ENCODE results near the gene HMGCR.
A peak's percentile ranks its signal among the peaks of the same experiment; 100 is the strongest.
"Not testable (repeated sequence)": the region's sequence is repeated elsewhere in the genome, so short reads cannot be mapped to it uniquely, and the experiment has no call there.

The HMGCR gene

DNA sequence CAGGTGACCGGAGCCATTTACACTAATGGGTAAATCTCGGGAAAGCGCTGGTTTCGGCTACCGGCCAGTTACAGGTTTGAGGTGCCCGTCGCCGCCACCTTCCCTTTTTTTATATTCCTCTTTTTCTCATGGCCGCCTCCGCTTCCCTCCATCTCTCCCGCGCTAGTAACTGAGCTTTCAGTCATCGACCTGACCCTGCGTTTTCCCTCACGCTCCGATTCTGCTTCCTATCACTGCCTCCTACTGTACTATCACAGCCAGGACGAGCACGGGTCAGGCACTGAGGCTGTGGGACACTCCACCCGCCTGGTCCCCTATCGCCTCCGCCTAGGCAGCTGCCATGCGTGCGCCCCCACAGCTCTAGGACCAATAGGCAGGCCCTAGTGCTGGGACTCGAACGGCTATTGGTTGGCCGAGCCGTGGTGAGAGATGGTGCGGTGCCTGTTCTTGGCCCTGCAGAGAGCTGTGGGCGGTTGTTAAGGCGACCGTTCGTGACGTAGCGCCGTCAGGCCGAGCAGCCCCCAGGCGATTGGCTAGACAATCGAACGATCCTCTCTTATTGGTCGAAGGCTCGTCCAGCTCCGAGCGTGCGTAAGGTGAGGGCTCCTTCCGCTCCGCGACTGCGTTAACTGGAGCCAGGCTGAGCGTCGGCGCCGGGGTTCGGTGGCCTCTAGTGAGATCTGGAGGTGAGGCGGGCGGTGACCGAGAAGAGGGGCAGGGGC, at the start of gene HMGCR:
TSS of gene HMGCR (plus strand) at position 606 of the 722 bp plus-strand sequence. CDS start 5,386 bp downstream, outside the sequence.
- H3K36me3 Mint-ChIP-seq (ENCODE audit: low read depth), result peaks cover 17% of the 10 kb centered on the region
- H3K27me3 Mint-ChIP-seq, result no peaks in the 10 kb centered on the region
- H3K27ac Mint-ChIP-seq, result no peak within 1 kb of the TSS
- no peaks in the 10 kb centered on the region for H3K9me3 Mint-ChIP-seq
- peaks cover 39% of the 10 kb centered on the region for H3K4me1 Mint-ChIP-seq (ENCODE audit: low read depth)
- H3K4me3 Mint-ChIP-seq, result no peak within 1 kb of the TSS

DNA sequence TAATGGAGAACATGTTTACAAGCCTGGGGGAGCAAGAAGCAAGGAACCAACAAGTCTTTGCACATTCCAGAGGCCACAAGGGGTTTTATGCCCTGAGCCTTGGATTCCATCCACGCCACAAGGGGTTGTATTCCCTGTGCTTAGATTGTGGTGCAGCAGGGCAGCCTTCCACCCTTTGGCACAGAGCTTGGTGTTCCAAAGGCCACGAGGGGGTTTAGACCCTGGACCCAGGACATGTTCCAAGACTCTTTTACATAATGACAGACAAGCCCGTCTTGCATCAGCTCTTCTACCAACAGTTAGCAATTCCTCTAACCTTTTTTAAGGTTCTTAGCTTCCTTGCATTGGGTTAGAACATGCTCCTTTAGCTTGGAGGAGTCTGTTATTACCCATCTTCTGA, 45.2 kb upstream of the HMGCR start:
- peaks cover 19% of the 10 kb centered on the region for H3K27me3 Mint-ChIP-seq
- H3K36me3 Mint-ChIP-seq (ENCODE audit: low read depth); H3K4me1 Mint-ChIP-seq (ENCODE audit: low read depth); H3K27ac Mint-ChIP-seq; H3K4me3 Mint-ChIP-seq; H3K9me3 Mint-ChIP-seq: not testable (repeated sequence)

DNA sequence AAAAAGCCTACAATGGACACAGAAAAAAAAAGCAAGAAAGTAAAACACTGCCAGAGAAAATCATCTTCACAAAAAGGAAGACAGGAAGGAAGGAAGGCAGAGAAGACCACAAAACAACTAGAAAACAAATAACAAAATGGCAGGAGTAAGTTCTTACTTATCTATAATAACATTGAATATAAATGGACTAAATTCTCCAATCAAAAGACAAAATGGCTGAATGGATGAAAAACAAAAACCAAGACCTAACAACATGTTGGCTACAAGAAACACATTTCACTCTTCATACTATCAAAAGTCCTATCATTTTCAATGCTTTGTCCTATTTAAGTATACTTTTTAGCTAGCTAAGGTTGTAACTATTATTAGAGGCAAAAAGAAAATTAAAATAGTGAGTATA, 36.9 kb upstream of the HMGCR start:
- Mint-ChIP-seq H3K36me3 (ENCODE audit: low read depth) (no peaks in the 10 kb centered on the region), H3K9me3 (no peaks in the 10 kb centered on the region), H3K4me3 (no peak overlapping the region), H3K27me3 (no peaks in the 10 kb centered on the region), H3K4me1 (ENCODE audit: low read depth) (no peaks in the 10 kb centered on the region), H3K27ac (no peak overlapping the region)

DNA sequence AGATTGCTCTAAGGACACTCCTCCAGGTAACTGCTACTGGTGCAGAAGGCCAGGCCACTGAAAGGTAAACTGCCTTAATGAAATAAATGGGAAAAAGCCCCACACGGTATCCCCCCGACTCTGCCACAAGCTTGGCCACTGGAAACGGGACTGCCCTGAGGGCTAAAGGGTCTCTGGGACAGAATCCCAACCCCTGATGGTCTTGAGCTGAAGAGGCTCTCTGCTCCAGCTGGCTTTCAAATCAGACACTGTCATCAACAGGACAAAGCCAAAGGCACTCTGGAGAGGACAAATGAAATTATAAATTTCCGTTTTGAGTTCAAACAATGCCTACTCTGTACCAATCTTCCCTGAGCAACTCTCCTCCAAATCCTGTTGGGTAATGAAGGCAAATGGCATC, 33.6 kb upstream of the HMGCR start:
- no peaks in the 10 kb centered on the region for H3K27me3 Mint-ChIP-seq
- no peaks in the 10 kb centered on the region for H3K9me3 Mint-ChIP-seq
- no peak overlapping the region for H3K4me3 Mint-ChIP-seq
- H3K27ac Mint-ChIP-seq, result no peak overlapping the region
- H3K36me3 Mint-ChIP-seq (ENCODE audit: low read depth), result no peaks in the 10 kb centered on the region
- no peaks in the 10 kb centered on the region for H3K4me1 Mint-ChIP-seq (ENCODE audit: low read depth)

DNA sequence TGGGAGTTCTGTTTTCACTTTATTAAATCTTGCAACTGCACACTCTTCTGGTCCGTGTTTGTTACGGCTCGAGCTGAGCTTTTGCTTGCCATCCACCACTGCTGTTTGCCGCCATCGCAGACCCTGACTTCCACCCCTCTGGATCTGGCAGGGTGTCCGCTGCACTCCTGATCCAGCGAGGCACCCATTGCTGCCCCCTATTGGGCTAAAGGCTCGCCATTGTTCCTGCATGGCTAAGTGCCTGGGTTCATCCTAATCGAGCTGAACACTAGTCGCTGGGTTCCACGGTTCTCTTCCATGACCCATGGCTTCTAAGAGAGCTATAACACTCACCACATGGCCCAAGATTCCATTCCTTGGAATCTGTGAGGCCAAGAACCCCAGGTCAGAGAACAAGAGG, 32.5 kb upstream of the HMGCR start:
- not testable (repeated sequence) for H3K9me3 Mint-ChIP-seq; H3K4me3 Mint-ChIP-seq; H3K4me1 Mint-ChIP-seq (ENCODE audit: low read depth); H3K27ac Mint-ChIP-seq; H3K36me3 Mint-ChIP-seq (ENCODE audit: low read depth); H3K27me3 Mint-ChIP-seq

DNA sequence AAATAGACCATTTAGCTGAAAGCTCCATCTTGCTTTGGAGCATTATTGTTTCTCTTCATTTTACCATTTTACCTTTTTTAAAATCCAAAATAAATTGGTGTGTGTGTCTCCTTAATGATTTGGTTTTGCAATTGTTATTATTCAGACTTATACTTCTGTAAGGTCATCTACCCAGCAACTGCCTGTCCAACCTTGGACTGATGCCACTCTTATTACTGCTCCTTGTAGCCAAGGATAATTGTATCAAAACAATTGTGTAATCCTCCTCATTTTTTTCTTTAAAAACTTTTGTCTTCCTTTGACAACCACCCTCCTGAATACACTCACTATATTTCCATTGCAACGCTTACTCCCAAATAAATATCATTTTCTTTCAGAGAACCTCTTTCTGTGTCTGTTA, 30.3 kb upstream of the HMGCR start:
- H3K9me3 Mint-ChIP-seq, result no peaks in the 10 kb centered on the region
- no peaks in the 10 kb centered on the region for H3K36me3 Mint-ChIP-seq (ENCODE audit: low read depth)
- no peak overlapping the region for H3K4me3 Mint-ChIP-seq
- H3K4me1 Mint-ChIP-seq (ENCODE audit: low read depth), result no peaks in the 10 kb centered on the region
- no peaks in the 10 kb centered on the region for H3K27me3 Mint-ChIP-seq
- H3K27ac Mint-ChIP-seq, result no peak overlapping the region

DNA sequence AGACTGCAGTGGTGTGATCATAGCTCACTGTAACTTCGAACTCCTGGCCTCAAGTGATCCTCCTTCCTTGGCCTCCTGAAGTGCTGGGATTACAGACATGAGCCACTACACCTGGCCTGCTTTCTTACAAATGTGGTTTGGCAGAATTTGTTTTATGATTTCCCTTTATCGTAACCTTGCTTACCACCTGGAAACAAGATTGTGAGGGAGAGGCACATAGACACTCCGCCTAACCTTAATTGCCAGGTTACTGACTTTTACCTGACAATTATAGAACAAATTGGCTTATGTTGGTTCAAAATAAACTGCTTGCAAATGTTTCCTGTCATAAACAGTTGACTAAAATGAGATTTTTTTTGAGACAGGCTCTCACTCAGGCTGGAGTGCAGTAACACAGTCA, 26.8 kb upstream of the HMGCR start:
- no peaks in the 10 kb centered on the region for H3K4me1 Mint-ChIP-seq (ENCODE audit: low read depth)
- H3K36me3 Mint-ChIP-seq (ENCODE audit: low read depth), result no peaks in the 10 kb centered on the region
- no peaks in the 10 kb centered on the region for H3K27me3 Mint-ChIP-seq
- H3K27ac Mint-ChIP-seq, result no peak overlapping the region
- H3K9me3 Mint-ChIP-seq, result no peaks in the 10 kb centered on the region
- H3K4me3 Mint-ChIP-seq, result no peak overlapping the region

DNA sequence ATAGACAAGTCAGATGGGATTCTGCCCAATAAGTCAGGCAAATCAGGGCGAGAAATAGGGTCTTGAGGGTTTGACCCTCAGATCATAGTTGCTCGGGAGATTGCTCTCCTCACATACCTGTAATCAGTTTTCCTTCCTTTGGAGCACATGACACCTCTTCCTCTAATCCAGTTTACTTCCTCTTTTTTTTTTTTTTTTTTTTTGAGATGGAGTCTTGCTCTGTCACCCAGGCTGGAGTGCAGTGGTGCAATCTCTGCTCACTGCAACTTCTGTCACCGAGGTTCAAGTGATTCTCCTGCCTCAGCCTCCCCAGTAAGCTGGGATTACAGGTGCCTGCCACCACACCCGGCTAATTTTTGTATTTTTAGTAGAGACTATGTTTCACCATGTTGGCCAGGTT, 17.9 kb upstream of the HMGCR start:
- H3K4me1 Mint-ChIP-seq (ENCODE audit: low read depth), result peaks cover 13% of the 10 kb centered on the region
- not testable (repeated sequence) for H3K9me3 Mint-ChIP-seq; H3K27me3 Mint-ChIP-seq; H3K36me3 Mint-ChIP-seq (ENCODE audit: low read depth); H3K27ac Mint-ChIP-seq; H3K4me3 Mint-ChIP-seq

DNA sequence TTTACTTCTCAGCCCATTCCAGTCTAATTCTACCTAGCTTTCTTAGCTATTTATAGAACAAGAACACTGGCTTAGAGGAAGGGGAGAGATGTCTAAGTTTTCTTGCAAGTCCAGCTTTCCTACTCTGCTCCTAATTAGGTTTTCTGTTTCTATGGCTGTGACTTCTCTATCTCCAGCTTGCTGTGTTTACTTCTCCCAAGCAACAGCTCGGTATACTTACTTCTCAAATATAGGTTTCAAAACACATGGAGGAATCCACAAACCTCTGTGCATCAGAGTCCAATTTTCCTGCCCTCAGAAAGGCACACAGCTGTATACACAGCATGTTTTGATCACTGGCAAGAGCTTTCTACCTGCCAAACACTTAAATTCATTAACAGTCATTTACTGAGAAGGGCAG, 17.4 kb upstream of the HMGCR start:
- Mint-ChIP-seq H3K36me3 (ENCODE audit: low read depth) (no peaks in the 10 kb centered on the region), H3K9me3 (no peaks in the 10 kb centered on the region), H3K27me3 (no peaks in the 10 kb centered on the region), H3K27ac (no peak overlapping the region), H3K4me1 (ENCODE audit: low read depth) (peaks cover 18% of the 10 kb centered on the region), H3K4me3 (no peak overlapping the region)

DNA sequence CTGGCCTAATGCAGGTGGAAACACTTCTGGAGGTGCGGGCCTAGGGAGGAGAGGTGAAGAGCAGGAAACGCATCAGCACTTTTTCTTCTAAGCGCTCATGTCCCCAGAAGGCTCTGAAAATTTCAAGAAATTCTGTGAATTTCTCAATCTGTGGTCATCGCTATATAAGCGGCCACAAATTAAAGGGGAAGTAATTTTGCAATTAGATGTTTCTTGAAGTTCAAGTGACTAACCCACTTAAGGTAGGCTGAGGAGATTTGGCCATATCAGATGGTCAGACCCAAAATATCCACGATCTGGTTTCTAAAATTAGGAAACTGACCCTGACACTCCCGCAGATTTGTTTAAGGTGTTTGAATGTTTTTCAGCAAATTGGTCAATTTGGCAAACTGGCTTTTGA, 16.6 kb upstream of the HMGCR start:
- H3K4me1 Mint-ChIP-seq (ENCODE audit: low read depth), result peaks cover 26% of the 10 kb centered on the region
- H3K27ac Mint-ChIP-seq, result no peak overlapping the region
- H3K27me3 Mint-ChIP-seq, result no peaks in the 10 kb centered on the region
- no peaks in the 10 kb centered on the region for H3K9me3 Mint-ChIP-seq
- no peak overlapping the region for H3K4me3 Mint-ChIP-seq
- no peaks in the 10 kb centered on the region for H3K36me3 Mint-ChIP-seq (ENCODE audit: low read depth)

DNA sequence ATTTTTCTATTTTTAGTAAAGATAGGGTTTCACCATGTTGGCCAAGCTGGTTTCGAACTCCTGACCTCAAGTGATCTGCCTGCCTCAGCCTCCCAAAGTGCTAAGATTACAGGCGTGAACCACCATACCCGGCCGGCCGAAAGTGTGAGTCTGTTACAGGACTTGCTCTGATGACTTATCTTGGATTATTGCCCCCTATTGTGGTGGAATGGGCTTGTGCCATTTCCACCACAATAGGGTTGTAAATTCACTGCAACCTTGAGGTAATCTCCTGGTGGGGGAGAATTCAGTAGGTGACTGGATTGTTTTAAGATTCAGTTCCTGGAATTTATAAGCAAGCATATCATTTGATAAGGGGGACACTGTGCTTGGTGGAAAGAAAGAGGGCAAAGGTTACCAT, 15.0 kb upstream of the HMGCR start:
- Mint-ChIP-seq H3K4me3 (no peak overlapping the region), H3K9me3 (no peaks in the 10 kb centered on the region), H3K27me3 (no peaks in the 10 kb centered on the region), H3K27ac (no peak overlapping the region), H3K36me3 (ENCODE audit: low read depth) (no peaks in the 10 kb centered on the region), H3K4me1 (ENCODE audit: low read depth) (peaks cover 31% of the 10 kb centered on the region)

DNA sequence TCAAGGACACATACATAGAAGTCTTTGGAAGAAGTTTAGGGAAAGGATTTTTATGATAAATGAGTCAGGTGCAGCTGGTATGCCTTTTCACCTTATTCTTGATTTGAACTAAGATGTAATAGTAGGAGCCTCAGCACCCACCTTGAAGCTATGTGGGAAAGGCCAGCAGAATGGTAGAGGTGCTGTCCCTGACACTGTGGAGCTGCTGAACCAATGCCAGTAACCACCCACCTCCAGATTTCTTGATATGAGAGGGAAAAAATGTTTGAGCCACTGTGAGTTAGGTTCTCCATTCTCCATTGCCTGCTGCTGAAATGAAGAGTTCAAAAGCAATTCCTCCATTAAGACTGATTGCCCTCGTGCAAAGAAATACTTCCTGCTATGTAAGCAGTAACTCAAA, 12.2 kb upstream of the HMGCR start:
- Mint-ChIP-seq H3K27ac (peak overlapping the region; percentile 81), H3K27me3 (no peaks in the 10 kb centered on the region), H3K4me3 (peak overlapping the region; percentile 15), H3K9me3 (no peaks in the 10 kb centered on the region), H3K36me3 (ENCODE audit: low read depth) (no peaks in the 10 kb centered on the region), H3K4me1 (ENCODE audit: low read depth) (peaks cover 31% of the 10 kb centered on the region)

DNA sequence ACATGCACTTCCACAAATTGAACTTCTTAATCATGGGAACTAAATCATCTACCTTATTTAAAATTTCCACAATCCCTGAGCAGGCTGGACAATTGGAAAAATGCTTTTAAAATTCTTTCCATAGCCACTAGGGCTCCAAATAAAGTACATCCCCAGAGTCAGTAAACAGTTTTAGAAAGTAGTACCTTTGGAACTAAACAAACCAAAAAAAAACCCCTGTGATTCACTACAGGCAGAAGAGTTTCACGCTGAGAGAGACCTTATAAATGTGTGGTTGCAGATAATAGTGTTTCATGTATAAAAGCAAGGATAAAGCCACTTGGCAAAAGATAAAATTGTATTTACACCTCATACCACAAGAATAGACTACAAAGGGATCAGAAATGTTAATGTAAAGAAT, 11.8 kb upstream of the HMGCR start:
- Mint-ChIP-seq H3K9me3 (no peaks in the 10 kb centered on the region), H3K27ac (peak overlapping the region; percentile 81), H3K4me1 (ENCODE audit: low read depth) (peaks cover 31% of the 10 kb centered on the region), H3K36me3 (ENCODE audit: low read depth) (no peaks in the 10 kb centered on the region), H3K27me3 (no peaks in the 10 kb centered on the region), H3K4me3 (peak overlapping the region; percentile 32)

DNA sequence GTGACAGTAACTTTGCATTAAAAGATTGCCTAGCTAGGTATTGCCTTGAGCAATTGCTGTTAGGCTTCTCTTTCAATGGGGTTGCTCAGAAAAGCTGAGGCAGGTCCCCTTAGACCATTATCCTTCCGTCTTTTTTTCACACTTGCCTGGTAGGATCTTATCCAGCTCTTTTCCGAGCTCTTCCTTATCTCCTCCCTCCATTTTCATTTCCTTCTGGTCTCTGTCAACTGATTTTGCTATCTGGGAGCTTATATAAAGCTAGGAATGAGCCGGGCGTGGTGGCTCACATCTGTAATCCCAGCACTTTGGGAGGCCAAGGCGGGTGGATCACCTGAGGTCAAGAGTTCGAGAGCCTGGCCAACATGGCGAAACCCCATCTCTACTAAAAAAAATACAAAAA, 6.6 kb upstream of the HMGCR start:
- Mint-ChIP-seq H3K36me3 (ENCODE audit: low read depth) (no peaks in the 10 kb centered on the region), H3K4me3 (no peak overlapping the region), H3K4me1 (ENCODE audit: low read depth) (peaks cover 5% of the 10 kb centered on the region), H3K27ac (no peak overlapping the region), H3K27me3 (no peaks in the 10 kb centered on the region), H3K9me3 (no peaks in the 10 kb centered on the region)

DNA sequence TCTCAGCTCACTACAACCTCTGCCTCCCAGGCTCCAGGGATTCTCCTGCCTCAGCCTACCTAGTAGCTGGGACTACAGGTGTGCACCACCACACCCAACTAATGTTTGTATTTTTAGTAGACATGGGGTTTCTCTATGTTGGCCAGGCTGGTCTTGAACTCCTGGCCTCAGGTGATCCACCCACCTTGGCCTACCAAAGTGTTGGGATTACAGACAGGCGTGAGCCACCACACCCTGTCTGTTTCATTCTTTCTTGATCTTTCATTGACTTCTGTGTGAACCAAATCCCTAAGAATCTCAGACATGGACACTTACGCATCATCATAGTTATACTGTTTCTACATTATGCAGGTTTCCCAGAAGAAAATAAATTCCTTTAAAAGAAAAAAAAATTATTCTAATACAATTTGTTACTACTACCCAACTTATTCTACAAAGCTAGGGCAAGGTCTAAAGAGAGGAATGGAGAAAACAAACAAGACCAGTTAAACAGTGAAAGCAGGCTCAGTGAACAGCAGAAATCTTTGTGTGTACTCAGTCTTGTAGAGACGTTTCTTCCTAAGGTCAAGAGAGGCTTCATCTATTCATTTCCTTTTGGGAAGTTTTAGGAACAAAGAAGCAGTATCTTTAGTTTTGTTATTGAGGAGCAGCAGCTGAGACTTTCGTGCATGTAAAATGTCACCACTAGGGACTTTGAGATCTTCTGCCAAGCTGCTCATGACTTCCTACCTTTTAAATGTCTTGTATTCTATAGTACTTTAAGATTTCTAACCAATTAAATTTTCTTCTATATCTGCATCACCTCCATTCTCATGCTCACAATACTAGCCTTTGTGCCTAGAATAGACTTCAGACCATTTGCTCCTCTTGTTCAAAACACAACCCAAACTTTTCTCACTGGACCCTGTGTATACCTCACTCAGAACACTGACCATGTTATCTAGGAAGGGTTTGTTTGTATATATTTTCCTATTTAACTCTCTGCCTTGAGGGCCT, 5.6 kb upstream of the HMGCR start:
- Mint-ChIP-seq H3K27ac (no peak overlapping the region), H3K9me3 (no peaks in the 10 kb centered on the region), H3K4me3 (no peak overlapping the region), H3K4me1 (ENCODE audit: low read depth) (no peaks in the 10 kb centered on the region), H3K27me3 (no peaks in the 10 kb centered on the region), H3K36me3 (ENCODE audit: low read depth) (no peaks in the 10 kb centered on the region)

Data from stimulated activated naive CD8-positive, alpha-beta T cell treated with anti-CD3 and anti-CD28 coated beads, Interleukin-15, Interleukin-2, amounts not matched to agents 100 ng/mL and 50 ng/mL, for 24 hours (primary cell).